ENCODE data around the gene DSG2.
A peak's percentile ranks its signal among the peaks of the same experiment; 100 is the strongest.
"Not testable (repeated sequence)": the region's sequence is repeated elsewhere in the genome, so short reads cannot be mapped to it uniquely, and the experiment has no call there.

Gene DSG2

DNA sequence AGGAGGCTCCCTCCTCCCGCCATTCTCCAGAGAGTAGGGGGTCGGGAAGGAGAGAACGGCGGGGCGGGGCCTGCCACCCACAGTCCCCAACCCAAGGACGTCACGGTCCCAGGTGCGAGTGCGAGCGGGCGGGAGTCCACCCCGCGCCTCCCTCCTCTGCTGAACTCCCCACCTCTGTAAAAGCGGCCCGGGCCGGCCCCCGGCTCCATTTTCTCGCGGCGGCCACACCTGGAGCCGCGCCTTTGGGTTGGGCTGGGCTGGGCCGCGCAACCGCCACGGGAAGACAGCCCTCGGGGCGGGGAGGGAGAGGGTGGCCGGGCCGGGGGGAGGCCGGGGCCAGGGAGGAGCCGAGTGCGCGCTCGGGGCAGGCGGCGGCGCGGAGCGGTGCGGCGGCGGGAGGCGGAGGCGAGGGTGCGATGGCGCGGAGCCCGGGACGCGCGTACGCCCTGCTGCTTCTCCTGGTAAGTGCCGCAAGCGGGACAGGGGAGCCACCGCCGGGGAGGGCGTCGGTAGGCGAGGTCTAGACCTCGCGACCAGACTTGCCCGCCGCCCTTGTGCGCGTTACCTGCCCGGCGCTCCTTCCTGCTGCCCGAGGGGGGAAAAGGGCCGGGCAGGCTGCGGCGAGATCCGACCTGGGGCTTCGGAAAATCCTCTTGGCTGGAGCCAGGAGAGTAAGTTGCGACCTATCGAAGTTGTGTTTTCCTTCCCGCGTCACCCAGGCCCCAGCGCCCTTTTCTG is at the start of gene DSG2:
TSS of gene DSG2 (plus strand) at position 342 of the 738 bp plus-strand sequence. CDS start at position 417, 75 bp downstream.
- DNase-seq (ENCODE audit: low read depth in 2 of 2): peak in 1 of 2 donors; percentile 8

DNA sequence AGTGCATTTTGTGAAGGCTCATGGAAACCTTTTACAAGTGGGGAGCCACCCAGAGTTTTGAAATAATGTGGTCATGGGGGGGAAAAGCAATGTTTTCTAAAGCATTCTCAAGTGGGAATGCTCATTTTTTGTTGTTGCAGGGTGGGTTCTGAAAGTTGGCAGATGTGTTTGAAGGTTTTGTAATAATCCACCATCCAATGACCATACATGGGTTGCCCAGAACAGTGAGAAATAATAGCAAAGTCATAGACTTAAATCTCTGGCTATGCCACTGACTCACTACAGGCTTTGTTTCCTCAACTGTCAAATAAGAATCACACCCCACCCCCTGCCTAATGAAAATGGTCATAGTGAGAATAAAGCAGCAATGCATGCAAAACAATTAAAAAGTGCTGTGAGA is 47.6 kb upstream of the DSG2 start:
- no peak for DNase-seq (ENCODE audit: low read depth in 2 of 2)

DNA sequence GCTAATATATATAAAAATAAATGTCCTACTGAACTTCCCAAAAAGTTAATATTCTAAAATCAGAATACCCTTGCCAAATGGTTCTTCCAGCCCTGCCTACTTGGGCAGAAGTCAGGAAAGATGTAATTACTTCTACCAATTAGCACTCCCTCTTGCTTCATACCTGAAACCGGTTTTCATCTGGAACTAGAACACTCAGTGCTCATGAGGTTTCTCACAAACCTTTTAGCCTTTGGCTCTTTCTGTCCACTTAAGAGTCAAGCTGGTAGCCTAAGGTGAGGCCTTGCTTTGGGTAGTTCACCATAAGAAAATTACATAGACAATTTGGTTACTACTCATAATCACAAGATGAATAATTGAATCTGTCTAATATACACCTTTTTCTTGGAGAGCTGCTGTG is 46.4 kb upstream of the DSG2 start:
- no peak for DNase-seq (ENCODE audit: low read depth in 2 of 2)

DNA sequence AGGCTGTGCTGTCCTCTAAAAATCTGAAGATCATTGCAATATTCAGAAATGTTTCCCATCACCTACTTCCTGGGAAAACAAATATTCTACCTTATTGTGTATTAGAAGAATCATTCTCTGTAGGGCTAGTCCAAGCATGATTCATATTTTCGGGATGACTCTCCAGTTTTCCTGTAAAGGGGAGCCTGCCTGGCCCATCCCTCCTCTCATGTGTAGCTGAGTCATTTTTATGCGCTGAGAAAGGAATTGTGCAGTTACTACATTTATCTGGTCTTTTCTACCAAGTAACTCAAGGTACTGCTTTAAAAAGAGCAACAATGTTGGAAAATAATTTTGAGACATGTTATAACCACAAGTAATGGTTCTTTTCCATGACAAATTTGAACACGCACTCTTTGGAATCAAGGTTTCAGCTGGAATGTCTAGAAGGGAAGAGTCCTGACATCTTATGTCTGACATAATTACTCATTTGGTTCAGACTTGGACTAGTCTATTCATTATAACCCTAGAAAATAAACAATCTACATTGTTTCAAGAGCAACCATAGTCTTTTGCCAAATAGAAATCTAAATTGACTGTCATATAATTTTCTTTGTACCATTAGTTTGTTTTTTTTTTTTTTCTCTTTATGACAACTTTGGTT is 43.8 kb upstream of the DSG2 start:
- DNase-seq (ENCODE audit: low read depth in 2 of 2): no peak

DNA sequence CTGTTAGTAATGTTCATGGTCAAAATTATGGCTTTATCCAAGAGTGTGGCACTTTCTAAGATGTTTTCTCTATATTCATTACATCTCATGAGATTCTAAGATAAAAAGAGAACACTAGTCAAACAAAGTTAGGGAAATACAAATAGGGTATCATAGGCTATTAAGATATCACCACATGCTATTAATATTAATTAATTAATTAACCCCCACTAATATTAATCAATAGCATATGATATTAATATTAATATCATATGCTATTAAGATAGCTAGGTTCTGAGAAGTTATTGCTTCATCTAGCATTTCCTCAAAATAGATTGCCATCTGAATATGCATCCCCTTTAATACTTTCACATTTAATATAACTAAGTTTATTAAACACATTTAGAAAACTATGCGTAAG is 28.3 kb upstream of the DSG2 start:
- no peak for DNase-seq (ENCODE audit: low read depth in 2 of 2)

DNA sequence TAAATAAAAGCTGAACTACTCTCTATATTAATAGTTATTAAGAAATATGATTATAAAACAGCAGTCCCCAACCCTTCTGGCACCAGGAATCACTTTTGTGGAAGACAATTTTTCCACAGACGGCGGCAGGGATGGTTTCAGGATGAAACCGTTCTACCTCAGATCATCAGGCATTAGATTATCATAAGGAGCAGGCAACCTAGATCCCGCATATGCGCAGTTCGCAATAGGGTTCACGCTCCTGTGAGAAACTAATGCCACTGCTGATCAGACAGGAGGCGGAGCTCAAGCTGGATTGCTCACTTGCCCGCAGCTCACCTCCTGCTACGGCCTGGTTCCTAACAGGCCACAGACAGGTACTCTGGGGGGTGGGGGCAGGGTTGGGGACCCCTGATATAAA is 19.3 kb upstream of the DSG2 start:
- no peak for DNase-seq (ENCODE audit: low read depth in 2 of 2)

DNA sequence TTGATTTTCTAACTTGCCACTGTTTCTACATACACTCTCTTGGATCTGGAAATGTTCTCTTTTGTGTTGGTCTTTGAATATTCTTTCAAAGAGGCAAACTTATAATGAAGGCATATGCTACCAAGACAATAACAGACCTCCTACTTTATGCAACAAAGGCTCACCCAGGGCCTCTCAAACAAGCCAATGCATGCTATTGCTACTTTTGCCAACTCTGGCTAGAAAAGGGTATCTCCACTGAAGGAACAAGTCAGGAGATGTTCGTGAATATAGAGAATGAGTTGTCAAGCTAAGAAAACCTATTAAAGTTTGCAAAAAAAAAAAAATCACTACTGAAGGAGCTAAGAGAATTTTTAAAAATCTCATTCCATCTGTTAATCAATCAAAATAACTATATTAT is 15.9 kb upstream of the DSG2 start:
- no peak for DNase-seq (ENCODE audit: low read depth in 2 of 2)

DNA sequence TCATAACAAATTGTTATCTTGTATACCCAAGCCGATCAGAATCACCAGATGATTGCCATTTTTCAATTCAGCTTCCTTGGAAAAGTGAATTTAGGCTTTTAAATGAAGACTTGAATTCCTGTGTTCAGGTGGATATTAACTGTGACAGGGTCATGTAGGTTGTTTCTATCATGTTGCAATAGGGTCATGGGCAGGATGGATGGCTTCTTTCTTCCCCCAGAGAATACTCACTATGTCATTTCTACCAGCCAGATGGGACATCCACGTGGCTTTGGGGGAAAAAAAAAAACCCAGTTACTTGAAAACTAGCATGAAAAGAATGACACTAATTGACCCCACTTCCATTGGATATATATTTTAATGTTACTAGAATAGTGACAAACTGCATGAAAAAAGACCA is 14.6 kb upstream of the DSG2 start:
- no peak for DNase-seq (ENCODE audit: low read depth in 2 of 2)

DNA sequence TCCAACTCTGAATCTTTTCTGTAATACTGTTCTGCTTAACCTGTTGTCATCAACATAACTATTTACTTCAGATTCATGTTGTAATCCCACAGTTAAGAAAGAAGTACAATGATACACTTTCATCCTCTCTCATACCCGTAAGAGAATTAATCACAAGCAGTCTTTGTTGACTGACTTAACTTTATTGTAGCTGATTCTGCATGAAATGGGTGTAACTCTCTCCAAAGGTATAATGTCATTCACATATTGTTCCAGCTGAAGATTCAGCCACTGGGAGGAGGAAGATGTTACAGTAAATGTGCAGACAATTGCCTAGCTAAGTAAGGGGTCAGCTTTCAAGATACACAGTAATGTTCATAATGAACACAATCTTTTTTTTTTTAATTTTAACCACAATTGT is 13.5 kb upstream of the DSG2 start:
- no peak for DNase-seq (ENCODE audit: low read depth in 2 of 2)

DNA sequence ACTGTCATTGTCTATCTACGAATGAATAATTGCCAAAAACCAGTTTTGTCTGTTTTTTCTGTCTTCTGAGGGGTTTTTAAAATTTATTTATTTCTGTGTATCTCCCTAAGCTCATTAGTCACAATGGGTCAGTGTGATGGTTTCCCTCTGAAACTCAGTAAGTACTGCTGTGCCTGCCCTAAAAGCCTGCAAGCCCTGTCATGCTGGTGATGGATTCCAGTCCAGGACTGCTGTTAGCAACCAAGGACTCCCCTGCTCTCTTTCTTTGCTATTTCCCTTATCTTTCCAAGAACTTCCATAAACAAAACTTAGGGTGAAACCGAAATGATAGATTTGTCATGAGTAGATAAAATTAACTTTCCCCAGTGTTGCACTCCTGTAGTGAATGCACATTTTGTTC is 11.8 kb upstream of the DSG2 start:
- no peak for DNase-seq (ENCODE audit: low read depth in 2 of 2)

DNA sequence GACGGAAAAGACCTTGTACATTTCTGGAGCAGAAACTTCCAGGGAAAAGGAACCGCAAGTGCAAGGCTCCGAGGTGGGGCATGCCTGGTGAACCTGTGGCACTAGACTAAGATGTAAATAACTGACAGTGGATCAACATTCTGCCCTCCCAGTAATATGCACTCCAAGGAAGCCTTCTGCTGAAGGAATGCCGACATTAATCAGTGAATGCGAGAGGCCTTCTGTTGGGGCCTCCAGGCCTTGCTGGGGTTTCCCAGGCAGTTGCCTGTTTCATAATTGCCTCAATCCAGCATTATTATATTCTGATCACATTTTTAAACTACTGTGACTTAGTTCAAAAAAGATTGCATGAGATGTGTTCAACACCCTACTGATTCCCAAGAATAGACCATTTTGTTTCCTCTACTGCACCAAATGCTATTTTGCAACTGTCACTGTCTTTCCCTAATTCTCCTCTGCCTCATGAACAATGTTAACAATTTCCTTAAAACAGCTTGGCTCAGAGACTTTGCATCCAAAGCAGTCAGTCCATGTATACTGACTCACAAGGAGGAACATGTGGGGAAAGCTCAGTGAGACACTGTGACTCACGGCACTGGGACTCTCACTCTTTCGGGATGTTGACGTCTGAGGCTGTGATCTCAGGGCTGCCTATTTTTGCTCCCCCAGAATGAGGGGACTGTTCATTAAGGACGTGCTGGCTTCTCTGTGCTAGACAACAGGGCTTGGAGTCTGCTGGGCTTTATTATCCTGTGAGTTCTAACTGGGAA is 10.5 kb upstream of the DSG2 start:
- no peak for DNase-seq (ENCODE audit: low read depth in 2 of 2)

DNA sequence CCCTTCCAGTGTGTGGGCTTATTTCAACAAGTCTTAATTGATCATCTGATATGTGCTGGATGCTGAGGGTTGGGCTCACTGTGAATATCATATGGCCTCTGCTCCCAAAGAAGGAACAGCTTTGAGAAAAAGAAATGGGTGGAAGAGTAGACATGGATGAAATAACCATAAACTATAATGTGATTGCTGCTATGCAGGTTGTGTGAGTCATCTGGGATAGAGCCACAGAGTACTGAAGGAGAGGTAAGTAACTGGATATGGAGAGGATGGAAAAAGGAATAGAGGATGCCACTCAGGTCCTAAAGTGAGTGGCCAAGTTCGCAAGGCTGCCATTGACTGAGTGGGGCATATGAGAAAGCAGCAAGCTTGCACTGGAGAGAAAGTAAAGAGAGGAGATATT is 8.7 kb upstream of the DSG2 start:
- DNase-seq (ENCODE audit: low read depth in 2 of 2): no peak

DNA sequence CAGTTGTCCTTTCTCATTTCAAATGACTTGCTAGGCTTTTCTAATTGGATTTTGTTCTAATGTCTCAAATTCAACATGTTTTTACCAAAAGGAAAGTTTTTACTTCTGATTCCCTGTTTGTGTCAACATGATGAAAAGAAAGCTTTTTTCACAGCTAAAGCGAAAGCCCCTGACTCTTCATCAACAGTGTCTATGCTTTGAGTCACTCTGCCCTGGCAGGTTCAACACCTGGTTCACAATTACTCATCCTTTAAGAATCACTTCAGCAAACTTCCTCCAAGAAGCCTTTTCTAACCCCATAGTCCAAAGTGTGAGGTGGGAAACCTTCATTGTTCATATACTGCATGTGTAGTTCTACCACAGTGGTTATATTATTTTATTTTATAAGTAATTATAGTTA is 7.6 kb upstream of the DSG2 start:
- no peak for DNase-seq (ENCODE audit: low read depth in 2 of 2)

DNA sequence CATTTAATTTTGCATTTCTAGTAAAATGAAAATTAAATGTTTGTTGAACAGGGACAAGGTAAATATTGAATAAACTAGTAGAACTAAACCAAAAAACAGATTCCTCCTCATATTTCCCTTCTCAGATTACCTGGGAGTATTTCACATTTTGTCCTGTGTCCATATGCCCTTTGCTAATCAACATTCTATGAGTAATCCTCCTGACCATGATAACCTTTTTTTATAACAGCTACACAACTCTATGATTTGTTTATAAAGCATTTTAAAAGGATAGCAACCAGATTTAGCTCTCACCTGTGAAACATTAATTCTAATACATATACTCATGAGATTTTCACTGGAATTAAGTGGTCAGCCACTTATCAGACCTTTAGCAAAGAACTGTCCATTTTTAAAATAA is 7.1 kb upstream of the DSG2 start:
- no peak for DNase-seq (ENCODE audit: low read depth in 2 of 2)

DNA sequence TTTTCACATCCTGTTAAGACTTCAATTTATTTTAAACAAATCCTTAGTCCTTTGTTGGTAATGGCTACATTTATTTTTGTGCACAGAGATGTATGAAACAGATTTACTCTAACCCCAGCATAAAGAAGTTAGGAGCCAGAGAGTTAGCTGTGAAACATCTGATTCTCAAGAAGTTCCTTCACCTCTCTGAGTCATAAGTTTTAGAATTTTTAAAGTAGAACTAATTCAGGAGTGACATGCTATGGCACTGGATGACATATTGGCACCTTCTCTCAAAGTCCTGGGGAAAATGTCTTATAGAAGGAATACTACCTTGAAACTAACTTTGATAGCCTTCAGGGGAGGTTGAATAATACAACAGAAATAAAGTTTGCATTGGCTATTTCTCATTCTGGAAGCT is 6.4 kb upstream of the DSG2 start:
- no peak for DNase-seq (ENCODE audit: low read depth in 2 of 2)

DNA sequence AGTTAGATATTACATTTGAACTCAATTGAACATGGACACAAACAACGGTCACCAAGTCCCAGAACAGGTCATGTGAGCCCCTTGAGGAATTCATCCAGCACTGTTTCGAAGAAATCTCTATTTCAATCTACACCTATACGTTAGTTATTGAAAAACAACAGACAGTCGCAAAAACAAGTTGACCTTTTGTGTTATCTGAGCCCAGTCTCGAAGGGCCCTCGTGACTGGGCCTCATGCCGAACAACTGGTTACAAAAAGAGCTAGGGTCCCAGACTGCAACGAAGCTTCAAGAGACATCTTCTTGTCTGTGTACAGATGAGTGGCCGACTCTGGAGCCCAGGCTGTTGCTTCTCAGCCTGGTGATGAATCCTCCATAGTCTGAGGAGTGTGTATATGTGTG is 5.3 kb upstream of the DSG2 start:
- DNase-seq (ENCODE audit: low read depth in 2 of 2): no peak

DNA sequence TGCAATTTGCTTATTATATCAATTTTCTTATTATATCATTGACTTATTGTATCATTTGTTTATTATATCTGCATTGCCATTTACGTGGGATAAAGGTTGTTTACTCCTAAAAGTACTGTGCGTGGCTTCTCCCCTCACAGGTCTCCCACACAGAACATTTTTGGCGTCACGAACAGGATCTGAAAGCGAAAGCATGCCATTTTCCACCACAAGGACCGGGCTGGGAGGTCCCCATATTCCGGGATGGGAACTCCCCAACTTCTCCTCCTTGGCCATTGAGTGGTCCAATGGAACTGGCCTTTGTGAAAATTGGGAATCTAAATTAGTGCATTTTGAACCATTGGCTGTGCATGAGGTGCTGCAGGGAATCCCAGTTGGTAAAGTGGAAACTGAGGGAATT is 4.8 kb upstream of the DSG2 start:
- DNase-seq (ENCODE audit: low read depth in 2 of 2): no peak

DNA sequence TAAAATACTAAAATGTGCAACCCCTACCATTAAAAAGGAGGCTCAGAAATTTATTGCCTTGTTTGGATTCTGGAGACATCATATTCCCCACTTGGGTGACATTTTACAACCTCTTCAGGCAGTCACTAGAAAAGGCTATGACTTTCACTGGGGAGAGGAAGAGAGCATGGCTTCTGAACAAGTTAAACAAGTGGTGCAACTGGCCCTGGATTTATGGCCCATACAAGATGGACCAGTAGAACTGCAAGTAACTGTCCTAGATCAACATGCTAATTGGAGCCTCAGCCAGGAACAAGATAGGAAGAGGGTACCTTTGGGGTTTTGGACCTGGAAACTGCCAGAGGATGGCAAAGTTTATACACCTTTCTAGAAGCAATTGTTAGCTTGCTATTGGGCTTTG is 4.0 kb upstream of the DSG2 start:
- no peak for DNase-seq (ENCODE audit: low read depth in 2 of 2)

DNA sequence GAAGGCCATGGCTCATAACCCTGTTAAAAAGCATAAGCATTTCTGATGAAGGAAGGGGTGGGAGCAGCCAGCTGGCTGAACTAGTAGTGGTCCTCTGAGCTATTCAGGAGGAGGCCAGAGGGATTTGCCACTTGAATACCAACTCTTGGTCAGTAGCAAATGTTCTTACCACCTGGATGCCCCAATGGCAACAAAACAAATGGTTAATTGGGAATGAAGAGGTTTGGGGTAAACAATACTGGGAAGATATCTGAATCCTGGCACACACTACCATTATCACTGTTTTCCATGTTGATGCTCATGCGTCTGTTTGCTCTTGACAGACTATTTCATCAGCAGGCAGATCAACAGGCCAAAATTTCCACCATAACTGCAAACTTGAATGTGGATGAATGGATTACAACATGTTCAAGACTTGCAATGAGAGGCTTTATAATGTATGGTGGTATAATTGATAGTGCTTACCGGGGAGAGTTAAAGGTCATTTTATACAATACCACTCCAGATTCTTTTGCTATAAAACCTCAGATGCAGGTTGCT is 3.2 kb upstream of the DSG2 start:
- DNase-seq (ENCODE audit: low read depth in 2 of 2): not testable (repeated sequence)

DNA sequence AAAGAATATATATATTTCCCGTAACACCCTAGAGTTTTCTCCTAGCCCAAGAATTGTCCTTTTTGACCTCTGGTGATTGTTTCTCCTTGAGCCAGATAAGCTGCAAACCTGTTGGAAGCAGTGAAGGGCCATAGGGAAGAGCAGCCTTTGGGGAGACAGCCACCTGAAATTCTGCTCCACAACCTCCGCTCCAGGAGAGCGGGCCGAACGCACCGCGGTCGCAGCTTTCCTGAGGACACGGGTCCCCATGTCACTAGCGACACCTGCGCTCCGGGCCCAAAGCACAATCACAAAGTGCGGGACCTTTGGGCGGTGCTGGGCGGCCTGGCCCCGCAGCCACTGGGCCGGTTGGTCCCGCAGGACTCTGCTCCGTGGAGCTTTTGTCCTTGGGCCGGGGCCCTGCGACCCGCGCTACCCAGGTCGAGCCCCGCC is 557 bp upstream of the DSG2 start:
- DNase-seq (ENCODE audit: low read depth in 2 of 2): no peak

DNA sequence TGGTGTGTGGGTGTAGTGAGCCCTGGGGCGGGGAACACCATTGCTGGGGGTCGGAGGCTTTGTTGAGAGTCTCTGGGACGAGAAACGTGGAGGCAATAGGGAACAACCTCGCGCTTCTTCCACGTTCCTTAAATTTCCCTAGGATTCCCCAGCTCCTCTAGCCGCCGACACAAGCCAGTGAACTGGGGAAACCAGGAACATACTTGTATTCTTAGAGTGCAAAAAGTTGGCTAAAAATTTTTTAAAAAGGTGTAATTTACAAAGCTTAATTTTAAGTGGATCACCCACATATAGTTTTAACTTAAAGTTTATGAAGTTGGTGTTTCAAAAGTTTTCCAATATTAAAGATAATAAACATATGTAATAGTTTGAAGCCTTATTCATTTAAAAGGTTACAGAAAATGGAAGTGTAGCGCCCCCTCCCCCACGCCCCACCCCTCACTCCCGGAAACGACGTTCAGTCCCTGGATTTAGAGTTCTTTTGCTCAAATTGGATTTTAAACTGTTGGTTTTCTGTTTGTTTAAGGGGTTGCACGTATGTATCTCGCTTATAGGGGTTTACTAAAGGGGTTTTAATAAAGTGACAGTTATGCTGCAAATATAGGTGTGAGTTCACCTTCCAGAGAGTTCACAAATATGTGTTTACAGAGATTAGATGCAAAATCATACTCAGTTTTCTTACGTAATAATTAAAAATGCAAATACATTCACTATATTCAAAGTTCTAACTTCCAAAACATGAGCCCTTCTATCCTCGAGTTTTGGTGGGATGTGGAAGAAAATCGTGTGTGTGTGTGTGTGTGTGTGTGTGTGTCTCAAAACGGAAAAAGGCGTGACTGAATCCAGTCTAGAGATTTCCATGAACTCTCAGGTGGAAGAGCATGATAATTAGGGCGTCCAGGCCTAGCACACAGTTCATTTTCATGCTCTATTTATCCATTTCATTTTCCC is 872 bp downstream of the DSG2 start:
- no peak for DNase-seq (ENCODE audit: low read depth in 2 of 2)
